AG09309 (cell line): ENCODE measurements around the gene EVI5.

Source experiments
- DNase-seq: peaks from one replicate; pipeline ENCODE4 v3.0.0-alpha.2; 2010; ENCODE audit warnings: low read depth
- H3K4me3 ChIP-seq: 2 replicates; pipeline ENCODE4 v1.5.1; 2011; ENCODE audit warnings: mild to moderate bottlenecking, low read depth, low read length, moderate library complexity; ENCODE audit not compliant: control insufficient read depth
- TF ChIP-seq, protein P1 (sequence below): IDR thresholded peaks from 2 replicates; pipeline ENCODE4 v1.5.1; 2011; ENCODE audit warnings: mild to moderate bottlenecking, low read depth, low read length, inconsistent platforms; ENCODE audit not compliant: insufficient read depth, control insufficient read depth; ENCODE audit errors: missing control alignments

The EVI5 gene

DNA sequence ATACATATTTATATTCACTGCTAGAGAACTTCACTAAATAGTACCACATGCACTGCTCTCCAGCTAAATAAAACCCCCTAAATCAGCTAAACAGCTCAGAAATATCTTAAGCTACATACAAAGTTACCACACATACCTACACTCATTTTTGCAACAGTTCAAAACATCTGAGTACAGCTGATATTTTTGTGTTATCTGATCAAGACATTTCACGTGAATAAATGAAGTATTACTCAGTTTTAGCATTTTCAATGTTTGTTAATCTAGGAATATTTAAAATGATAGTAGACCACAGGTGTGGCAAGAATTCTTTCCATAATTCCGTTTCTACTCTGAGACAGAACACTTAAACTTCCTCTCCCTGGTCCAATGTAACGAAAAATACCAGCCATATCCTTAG is 20.8 kb downstream of the EVI5 start:
- DNase-seq = no peak
- TF ChIP-seq, protein P1, sequence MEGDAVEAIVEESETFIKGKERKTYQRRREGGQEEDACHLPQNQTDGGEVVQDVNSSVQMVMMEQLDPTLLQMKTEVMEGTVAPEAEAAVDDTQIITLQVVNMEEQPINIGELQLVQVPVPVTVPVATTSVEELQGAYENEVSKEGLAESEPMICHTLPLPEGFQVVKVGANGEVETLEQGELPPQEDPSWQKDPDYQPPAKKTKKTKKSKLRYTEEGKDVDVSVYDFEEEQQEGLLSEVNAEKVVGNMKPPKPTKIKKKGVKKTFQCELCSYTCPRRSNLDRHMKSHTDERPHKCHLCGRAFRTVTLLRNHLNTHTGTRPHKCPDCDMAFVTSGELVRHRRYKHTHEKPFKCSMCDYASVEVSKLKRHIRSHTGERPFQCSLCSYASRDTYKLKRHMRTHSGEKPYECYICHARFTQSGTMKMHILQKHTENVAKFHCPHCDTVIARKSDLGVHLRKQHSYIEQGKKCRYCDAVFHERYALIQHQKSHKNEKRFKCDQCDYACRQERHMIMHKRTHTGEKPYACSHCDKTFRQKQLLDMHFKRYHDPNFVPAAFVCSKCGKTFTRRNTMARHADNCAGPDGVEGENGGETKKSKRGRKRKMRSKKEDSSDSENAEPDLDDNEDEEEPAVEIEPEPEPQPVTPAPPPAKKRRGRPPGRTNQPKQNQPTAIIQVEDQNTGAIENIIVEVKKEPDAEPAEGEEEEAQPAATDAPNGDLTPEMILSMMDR = no peak

DNA sequence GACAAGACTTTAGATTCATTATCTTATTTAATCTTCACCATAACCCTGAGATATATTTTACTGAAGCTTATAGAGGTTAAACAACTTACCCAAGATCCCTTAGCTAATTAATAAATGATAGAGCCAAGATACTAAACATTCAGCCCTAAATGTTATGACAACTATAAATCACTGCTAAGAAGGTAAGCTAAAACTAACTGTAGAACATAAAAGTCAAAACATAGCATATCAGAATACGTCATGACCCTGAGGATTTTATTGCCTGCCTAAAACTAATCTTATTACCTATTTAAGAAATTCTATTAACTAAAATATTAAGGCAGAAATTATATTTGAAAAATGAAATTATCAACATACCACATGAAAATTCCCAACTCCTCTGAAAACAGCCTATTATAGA is 22.6 kb downstream of the EVI5 start:
- no peak overlapping the region for H3K4me3 ChIP-seq
- no peak for DNase-seq
- TF ChIP-seq, protein P1 = no peak

More for the DNA sequence above, 20.8 kb downstream of the EVI5 start:
- H3K4me3 ChIP-seq = no peak overlapping the region

DNA sequence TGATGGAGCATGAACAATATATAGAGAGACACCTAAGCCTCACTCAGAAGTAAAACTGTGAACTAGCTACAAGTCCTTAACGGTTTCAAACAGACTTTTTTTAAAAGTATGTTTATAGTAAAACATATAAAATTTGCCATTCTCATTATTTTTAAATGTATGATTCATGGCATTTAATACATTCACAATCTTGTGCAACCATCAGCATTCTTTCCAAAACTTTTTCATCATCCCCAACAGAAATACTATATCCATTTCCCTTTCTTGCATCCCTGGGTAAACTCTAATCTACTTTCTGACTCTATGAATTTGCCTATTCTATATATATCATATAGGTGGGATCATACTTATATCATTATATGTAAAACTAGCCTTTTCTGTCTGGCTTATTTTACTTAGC is 25.5 kb downstream of the EVI5 start:
- TF ChIP-seq, protein P1 = no peak
- no peak for DNase-seq
- no peak overlapping the region for H3K4me3 ChIP-seq

DNA sequence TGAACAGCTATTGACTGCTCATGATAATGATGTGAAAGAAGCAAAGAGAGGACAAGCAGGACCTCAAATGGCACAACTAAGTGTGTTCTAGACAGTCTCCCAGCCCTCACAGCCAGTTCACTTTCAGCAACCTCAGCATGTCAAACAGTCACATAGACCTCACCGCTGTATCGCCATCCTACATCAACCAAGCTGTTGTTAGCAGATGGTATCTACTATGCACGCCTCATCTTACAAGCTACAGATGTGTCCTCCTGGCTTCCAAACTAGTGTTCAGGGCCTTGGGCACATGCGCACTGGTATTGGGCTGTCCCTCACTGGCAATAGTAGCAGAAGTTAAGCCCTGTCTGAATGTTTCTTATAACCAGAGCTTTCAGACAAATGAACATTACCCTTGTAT is 28.4 kb downstream of the EVI5 start:
- DNase-seq = no peak
- TF ChIP-seq, protein P1 = no peak
- no peak overlapping the region for H3K4me3 ChIP-seq

DNA sequence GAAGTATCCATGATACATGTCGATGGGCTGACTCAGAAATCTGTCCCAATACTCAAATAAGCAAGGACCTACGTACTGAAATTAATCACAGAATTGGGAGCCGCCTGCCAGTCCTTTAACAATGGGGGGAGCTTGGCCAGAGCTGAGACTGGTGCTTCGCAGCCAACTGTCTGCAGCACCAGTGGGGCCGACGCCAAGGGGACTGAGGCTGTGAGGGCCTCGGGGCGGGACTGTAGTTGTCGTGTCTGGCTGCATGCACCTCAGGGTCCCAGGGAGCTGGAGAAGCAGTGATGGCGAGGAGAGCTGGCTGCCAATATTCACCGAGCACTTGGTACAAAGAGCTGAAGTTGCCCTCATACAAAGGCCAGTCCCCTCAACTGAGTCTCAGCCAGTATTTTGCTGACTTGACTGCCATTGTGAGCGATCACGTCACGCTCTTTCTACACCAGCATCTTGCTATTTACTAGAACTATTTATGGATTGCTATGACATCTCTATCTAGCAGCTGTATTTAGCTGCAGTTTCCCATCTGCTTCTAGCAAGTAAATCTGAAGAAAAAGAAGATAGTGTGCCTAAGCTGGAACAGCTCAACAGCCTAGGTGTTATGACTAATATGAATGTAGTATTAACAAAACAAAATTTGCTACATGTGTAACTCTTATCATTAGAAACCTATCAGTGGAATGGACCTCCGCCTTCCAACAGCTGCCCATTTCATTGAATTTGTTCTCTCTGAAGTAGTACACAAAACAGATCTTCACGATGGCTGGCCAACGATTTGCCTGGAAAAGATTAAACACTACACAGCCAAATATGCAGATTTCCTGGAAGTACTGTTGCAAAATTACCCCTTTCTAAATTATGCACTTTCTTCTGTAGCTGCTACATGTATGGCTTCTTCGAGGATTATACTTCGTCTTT is 29.1 kb downstream of the EVI5 start:
- DNase-seq = no peak
- TF ChIP-seq, protein P1 = no peak
- no peak overlapping the region for H3K4me3 ChIP-seq

DNA sequence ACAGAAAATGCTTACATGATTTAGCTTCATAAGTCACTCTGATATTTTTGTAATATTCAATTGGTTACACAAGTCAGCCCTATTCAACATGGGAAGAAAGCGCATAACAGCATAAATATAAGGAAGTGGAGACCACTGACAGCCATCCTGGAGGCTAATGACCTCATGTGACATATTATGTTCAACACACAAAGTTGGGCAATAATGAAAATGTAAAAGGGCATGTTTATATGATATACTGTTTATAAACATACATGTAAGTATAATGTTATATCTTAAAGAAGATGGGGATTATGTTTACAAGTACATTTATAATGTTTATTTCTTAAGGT is 30.2 kb downstream of the EVI5 start:
- DNase-seq = no peak
- TF ChIP-seq, protein P1 = no peak
- no peak overlapping the region for H3K4me3 ChIP-seq
